Tibial nerve (tissue), 4 donors: ENCODE data around the gene BTBD9. TPM values are rescaled to one million over a fixed set of nuclear protein-coding genes. Genes with fewer than 3 reads are reported as not detected.
"Not testable (repeated sequence)": the region's sequence is repeated elsewhere in the genome, so short reads cannot be mapped to it uniquely, and the experiment has no call there.

Experiments used
- DNase-seq, 2 donors: peaks; one replicate each; pipeline ENCODE4 v3.0.0-alpha.2; 2019; ENCODE audit warnings: low spot score in 2 of 2
- H3K27ac ChIP-seq, 4 donors: fragments of 200-600 bp; sonication (generic) in 3 of 4; one replicate each; pipeline ENCODE4 v1.5.1; 2017 to 2019; ENCODE audit warnings: mild to moderate bottlenecking in 1 of 4
- H3K27me3 ChIP-seq, 2 donors: fragments of 200-600 bp; sonication (generic) in 1 of 2; one replicate each; pipeline versions ENCODE4 v1.5.1 to v1.6.0; 2017 to 2019
- H3K36me3 ChIP-seq, 3 donors: fragments of 200-600 bp; sonication (generic); one replicate each; pipeline ENCODE4 v1.5.1; 2018 to 2019
- H3K4me1 ChIP-seq, 4 donors: fragments of 200-600 bp; sonication (generic) in 3 of 4; one replicate each; pipeline ENCODE4 v1.5.1; 2017 to 2019
- H3K4me3 ChIP-seq, 4 donors: fragments of 200-600 bp; sonication (generic) in 3 of 4; one replicate each; pipeline ENCODE4 v1.5.1; 2017 to 2019; ENCODE audit warnings: mild to moderate bottlenecking in 1 of 4, moderate library complexity in 1 of 4
- H3K9me3 ChIP-seq, 4 donors: fragments of 200-600 bp; sonication (generic) in 3 of 4; one replicate each; pipeline ENCODE4 v1.5.1; 2017 to 2019
- EP300 ChIP-seq, 2 donors: sonication (generic); formaldehyde crosslinking; IDR thresholded peaks; one replicate each; pipeline ENCODE4 v1.6.1; 2017; ENCODE audit warnings: antibody characterized with exemption in 2 of 2, mild to moderate bottlenecking in 1 of 2
- POLR2A ChIP-seq, 2 donors: fragments of 450-650 bp; IDR thresholded peaks; one replicate each; pipeline ENCODE4 v1.6.1; 2017; ENCODE audit warnings: antibody characterized with exemption in 2 of 2, mild to moderate bottlenecking in 2 of 2, moderate library complexity in 2 of 2
- WGBS, 2 donors: methylation state at CpG; one replicate each; pipeline ENCODE4 v1.1.5; 2018; 5-methylcytosine and 5-hydroxymethylcytosine counted together
- total RNA-seq, 4 donors: library from RNA; depleted of rRNA; stranded (reverse); fragments of >200 nt; gene quantifications; one replicate each; pipeline ENCODE4 v1.1.0, GENCODE V29; 2016
- TF ChIP-seq, protein P1 (sequence below), 5 experiments: fragments of 200-600 bp in 3 of 5; fragments of 450-650 bp in 2 of 5; sonication (generic) in 3 of 5; IDR thresholded peaks; one replicate each; pipeline ENCODE4 v1.5.1; 2016 to 2019; ENCODE audit warnings: antibody characterized with exemption in 5 of 5, mild to moderate bottlenecking in 3 of 5, moderate library complexity in 2 of 5

BTBD9 gene
- total RNA-seq, 4 donors from 2014 or later: 7.5 to 23.9 (median 10.7) TPM

DNA sequence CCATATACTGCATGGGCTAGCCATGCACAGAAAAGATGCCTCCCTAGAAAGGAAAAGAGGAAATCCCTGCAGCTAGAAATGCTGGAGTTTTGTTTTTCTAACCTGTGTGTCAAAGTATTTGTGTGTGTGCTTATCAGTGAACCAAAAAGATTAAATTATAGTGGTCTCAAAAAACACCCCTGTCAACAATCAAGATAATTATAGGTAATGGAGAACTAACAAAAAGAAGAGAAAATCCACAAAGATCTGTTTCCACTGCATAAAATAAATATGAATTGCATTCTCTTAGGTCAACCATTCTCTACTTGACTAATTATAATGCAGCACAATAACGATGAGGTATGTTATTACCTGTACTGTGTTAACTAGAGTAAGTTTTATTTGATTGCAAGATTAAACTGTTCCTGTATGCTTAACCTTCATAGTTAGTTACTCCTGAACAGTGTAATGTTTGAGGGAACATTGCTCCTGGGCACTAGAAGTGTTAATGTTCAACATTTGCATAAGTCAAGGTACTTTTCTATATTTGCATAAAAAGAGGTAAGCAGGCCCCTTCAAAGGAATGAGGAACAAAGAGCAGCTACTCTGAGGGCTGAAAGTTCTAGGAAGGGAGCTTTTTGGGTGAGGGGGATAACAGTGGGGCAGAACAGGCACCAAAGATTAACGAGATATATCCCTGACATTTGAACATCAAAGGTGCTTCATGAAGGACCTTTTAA lies 212.1 kb downstream of the BTBD9 start:
- no peak overlapping the region for H3K4me3 ChIP-seq
- H3K4me1 ChIP-seq: no peaks in the 10 kb centered on the region
- DNase-seq: no peak
- no peak overlapping the region for H3K27ac ChIP-seq
- no peak for TF ChIP-seq POLR2A (IDR thresholded peaks at IDR 0.05)
- TF ChIP-seq, protein P1, sequence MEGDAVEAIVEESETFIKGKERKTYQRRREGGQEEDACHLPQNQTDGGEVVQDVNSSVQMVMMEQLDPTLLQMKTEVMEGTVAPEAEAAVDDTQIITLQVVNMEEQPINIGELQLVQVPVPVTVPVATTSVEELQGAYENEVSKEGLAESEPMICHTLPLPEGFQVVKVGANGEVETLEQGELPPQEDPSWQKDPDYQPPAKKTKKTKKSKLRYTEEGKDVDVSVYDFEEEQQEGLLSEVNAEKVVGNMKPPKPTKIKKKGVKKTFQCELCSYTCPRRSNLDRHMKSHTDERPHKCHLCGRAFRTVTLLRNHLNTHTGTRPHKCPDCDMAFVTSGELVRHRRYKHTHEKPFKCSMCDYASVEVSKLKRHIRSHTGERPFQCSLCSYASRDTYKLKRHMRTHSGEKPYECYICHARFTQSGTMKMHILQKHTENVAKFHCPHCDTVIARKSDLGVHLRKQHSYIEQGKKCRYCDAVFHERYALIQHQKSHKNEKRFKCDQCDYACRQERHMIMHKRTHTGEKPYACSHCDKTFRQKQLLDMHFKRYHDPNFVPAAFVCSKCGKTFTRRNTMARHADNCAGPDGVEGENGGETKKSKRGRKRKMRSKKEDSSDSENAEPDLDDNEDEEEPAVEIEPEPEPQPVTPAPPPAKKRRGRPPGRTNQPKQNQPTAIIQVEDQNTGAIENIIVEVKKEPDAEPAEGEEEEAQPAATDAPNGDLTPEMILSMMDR (IDR thresholded peaks at IDR 0.05): no peak
- H3K27me3 ChIP-seq: no peaks in the 10 kb centered on the region
- no peaks in the 10 kb centered on the region for H3K36me3 ChIP-seq
- peaks cover 0 to 11% (median 0%) of the 10 kb centered on the region in 4 donors for H3K9me3 ChIP-seq
- 59 to 67% methylated on average over 2 of the region's 2 CpGs for WGBS, 2 donors

DNA sequence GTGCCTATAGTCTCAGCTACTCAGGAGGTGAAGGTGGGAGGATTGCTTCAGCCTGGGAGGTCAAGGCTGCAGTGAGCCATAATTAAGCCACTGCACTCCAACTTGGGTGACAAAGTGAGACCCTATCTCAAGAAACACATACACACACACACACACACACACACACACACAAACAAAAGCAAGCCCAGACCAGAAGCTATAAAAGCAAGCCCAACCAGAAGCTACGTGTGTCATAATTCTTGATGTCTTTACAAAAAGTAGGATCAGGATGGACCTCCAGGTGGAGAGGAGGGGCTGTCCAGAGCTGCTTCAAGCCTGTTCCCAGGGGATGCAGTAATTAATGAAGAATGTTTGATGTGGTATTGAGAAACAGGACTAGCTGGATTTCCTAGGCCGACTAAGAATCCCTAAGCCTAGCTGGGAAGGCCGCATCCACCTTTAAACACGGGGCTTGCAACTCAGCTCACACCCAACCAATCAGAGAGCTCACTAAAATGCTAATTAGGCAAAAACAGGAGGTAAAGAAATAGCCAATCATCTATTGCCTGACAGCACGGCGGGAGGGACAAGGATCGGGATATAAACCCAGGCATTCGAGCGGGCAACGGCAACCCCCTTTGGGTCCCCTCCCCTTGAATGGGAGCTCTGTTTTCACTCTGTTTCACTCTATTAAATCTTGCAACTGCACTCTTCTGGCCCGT lies 213.8 kb downstream of the BTBD9 start:
- not testable (repeated sequence) for H3K27ac ChIP-seq, H3K4me3 ChIP-seq, H3K36me3 ChIP-seq, H3K9me3 ChIP-seq, DNase-seq, H3K4me1 ChIP-seq, H3K27me3 ChIP-seq
- WGBS, 2 donors: 90 to 91% methylated on average over 11 of the region's 11 CpGs

DNA sequence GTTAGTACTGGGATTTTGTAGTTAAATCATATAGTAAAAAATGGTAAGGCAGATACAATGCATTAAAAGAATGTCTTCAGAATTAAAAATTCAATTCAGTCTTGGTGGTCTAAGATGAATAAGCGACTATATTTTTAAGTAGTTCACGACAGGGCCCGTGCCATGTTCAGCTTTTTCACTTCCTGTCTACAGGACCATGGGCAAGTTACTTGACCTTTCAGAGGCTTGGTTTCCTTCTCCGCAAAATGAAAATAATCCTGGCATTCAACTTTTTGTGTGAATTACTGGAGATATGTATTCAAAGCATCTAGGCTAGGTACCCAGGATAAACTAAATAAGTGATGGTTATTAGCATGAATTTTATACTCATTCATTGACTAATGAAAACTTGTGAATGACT lies 216.0 kb downstream of the BTBD9 start:
- H3K36me3 ChIP-seq: no peaks in the 10 kb centered on the region
- no peak for DNase-seq
- H3K9me3 ChIP-seq: no peaks in the 10 kb centered on the region
- H3K27ac ChIP-seq: no peak overlapping the region
- no peaks in the 10 kb centered on the region for H3K27me3 ChIP-seq
- H3K4me3 ChIP-seq: no peak overlapping the region
- no peaks in the 10 kb centered on the region for H3K4me1 ChIP-seq
- WGBS, 2 donors: 61 to 76% methylated on average over 4 of the region's 4 CpGs
- no peak for TF ChIP-seq EP300 (IDR thresholded peaks at IDR 0.05)
- TF ChIP-seq, protein P1 (IDR thresholded peaks at IDR 0.05): no peak
- TF ChIP-seq POLR2A (IDR thresholded peaks at IDR 0.05): no peak

DNA sequence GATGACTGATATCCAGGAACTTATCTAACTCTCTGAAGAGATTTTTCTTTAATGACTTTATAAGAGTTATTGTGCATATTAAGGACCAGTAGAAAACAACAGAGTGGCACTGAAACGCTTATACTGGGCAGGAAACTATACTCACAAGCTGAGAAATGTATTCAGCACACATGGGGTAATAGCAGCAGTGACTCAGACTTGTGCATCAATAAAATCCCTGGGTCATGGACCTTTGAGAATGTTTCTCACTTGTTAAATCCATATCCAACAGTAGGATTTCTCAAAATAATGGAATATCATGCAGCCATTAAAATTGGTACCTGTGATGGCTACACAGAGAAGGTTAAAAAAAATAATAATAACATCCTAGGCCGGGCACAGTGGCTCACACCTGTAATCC lies 219.5 kb downstream of the BTBD9 start:
- 85 to 90% methylated on average over 2 of the region's 2 CpGs for WGBS, 2 donors
- no peak for DNase-seq

DNA sequence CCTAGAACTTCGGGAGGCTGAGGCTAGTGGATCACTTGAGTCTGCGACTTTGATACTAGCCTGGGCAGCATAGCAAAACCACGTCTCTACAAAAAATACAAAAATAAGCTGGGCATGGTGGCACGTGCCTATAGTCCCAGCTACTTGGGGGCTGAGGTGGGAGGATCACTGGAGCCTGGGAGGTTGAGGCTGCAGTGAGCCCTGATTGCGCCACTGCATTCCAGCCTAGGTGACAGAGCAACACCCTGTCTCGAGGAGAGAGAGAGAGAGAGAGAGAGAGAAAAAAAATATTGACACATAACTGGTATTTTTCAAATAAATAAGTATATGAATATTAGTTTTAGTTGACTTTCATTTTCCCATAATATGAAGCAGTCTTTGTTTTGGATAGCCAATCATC lies 222.2 kb downstream of the BTBD9 start:
- no peaks in the 10 kb centered on the region for H3K4me1 ChIP-seq
- no peak overlapping the region for H3K4me3 ChIP-seq
- H3K36me3 ChIP-seq: no peaks in the 10 kb centered on the region
- TF ChIP-seq, protein P1 (IDR thresholded peaks at IDR 0.05): no peak
- TF ChIP-seq EP300 (IDR thresholded peaks at IDR 0.05) (no peak), POLR2A (IDR thresholded peaks at IDR 0.05) (no peak)
- no peak overlapping the region for H3K27ac ChIP-seq
- WGBS, 2 donors: 89 to 93% methylated on average over 6 of the region's 6 CpGs
- no peak for DNase-seq
- H3K9me3 ChIP-seq: no peaks in the 10 kb centered on the region
- no peaks in the 10 kb centered on the region for H3K27me3 ChIP-seq

More for the DNA sequence above, 219.5 kb downstream of the BTBD9 start:
- no peak for TF ChIP-seq POLR2A (IDR thresholded peaks at IDR 0.05)
- TF ChIP-seq, protein P1 (IDR thresholded peaks at IDR 0.05): no peak
- no peak for TF ChIP-seq EP300 (IDR thresholded peaks at IDR 0.05)
- Histone ChIP-seq H3K9me3 (no peaks in the 10 kb centered on the region), H3K4me3 (no peak overlapping the region), H3K4me1 (no peaks in the 10 kb centered on the region), H3K27me3 (no peaks in the 10 kb centered on the region), H3K36me3 (no peaks in the 10 kb centered on the region), H3K27ac (no peak overlapping the region)
